Skin of body (tissue), 2 donors: ENCODE results near the gene GCG. TPM values are rescaled to one million over a fixed set of nuclear protein-coding genes. Genes with fewer than 3 reads are reported as not detected.

Experiments
- DNase-seq: peaks from one replicate; lab custom pipeline; 2025; lab: John Stamatoyannopoulos, UW
- total RNA-seq: library from RNA; depleted of rRNA; stranded (reverse); fragments of >200 nt; gene quantifications from one replicate; pipeline ENCODE4 v1.2.3, GENCODE V29; 2014

Gene GCG
- total RNA-seq = not detected

DNA sequence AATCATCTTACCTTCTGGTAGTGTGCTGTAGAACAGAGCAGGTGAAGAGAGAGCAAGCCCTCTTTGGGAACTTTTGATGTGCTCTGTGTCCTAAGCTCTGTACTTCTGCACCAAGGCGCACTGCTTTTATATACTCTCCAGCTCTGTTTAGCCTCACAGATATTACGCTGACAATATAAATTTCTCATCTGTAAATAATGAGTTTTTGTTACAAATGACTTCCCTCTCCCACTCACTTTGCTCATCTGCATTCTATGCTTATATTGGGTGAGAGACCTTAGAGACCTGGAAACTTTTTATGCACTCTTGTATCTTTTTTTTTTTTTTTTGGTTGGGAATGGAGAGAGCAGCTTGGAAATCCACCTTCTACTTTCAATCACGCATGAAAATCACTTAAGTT lies at the start of gene GCG:
TSS of gene GCG (minus strand) at position 101 of the 400 bp plus-strand sequence. CDS start 3,069 bp downstream, outside the sequence.
- DNase-seq = no peak

DNA sequence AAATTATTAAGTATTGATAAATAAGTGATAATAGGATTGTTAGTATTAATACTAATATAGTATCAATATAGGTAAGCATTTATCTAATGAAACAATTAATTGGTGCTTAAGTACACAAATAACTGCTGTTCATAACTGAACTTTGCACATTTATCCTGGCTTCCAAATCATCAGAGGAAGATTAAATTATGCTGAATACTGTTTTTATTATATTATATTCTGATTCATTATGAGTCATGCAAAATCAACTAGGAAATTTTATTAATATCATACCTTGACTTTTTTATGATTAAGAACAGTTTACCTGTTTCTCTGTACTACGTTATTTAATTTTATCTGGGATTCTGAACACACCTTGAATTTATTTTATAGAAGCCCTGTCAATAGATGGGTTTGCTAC lies 48.6 kb upstream of the GCG start:
- no peak for DNase-seq

DNA sequence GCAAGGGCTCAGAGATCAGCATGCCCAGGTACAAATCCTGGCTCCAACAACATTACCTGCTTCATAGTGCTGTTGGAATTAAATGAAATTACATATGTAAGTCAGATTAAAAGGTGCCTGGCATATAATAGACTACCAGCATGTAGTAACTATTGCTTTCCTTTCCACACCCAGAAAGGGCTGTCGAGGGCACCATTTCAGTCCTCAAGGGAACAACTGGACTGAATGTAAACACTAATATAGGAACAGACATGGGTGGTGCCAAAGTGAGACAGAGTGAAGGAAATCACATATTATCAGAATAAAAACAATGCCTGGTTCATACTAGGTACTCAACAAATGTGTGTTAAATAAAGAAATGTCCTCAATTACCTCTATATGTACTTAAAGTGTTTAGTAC lies 47.9 kb upstream of the GCG start:
- DNase-seq = no peak

DNA sequence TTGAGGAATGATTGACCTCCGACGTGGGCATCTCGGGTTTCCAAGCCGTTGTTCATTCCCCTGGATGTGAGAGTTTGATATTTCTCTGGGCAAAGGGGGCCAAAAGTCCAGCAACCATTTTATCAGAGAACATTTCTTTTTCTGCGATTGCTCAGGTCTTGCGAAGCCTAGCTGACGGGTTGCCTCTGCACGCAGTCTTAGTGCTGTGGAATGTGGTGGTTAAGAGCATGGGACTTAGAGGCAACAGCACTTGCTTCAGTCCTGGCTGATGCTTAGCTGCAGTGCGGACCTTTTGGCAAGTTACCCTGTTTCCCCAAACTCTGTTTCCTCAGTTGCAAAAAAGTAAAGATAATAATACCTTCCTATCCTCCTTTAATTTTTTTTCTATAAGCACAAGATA lies 46.2 kb upstream of the GCG start:
- no peak for DNase-seq

DNA sequence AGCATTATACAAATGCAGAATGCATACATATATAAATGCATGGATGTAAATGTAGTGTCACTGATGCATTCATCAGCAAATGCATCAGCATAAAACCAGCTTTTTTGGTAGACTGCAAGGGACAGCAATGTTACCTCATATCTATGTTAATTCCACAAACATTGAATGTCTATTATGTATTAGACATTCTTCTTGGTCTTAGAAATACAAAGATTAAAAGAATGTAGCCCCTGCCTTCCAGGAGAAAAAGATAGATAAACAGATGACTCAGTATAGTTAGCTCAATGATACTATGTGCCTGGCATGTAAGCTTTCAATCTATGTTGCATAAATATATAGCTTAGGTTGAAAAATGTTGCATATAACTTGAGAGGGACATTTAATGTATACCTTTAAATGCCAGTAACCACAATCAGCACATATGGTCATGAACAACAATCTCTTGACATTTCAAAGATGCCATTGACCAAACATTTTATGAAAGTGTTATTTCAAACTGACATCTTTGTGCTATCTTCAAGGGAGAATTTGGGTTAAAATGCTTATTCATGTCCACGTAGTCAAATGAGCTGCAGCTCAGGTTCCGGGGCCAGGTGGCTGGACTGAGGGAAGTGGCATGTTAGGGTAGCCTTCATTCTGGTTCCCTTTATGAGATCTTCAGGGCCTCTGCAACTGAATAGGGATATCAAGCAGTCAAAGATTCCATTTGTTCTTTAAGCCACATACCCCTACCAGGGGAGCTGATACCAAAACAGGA lies 45.2 kb upstream of the GCG start:
- DNase-seq = no peak

DNA sequence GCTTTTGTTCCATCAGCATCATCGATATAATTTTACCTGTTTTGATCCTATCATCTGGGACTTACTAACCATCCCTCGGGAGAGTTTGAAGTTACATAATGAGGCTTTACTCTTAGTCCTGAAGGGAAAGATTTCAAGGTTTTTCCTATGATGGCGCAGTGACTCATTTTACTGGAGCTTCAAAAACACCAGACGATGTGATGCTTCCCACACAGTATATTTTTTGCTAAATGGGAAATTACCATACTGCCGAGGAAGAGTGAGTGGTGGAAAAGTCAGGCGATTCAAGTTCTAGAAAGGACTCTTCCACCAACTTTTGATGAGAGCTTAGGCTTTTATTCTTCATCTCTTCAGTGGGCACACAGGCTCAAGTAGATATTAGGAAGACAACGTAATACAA lies 44.6 kb upstream of the GCG start:
- no peak for DNase-seq

DNA sequence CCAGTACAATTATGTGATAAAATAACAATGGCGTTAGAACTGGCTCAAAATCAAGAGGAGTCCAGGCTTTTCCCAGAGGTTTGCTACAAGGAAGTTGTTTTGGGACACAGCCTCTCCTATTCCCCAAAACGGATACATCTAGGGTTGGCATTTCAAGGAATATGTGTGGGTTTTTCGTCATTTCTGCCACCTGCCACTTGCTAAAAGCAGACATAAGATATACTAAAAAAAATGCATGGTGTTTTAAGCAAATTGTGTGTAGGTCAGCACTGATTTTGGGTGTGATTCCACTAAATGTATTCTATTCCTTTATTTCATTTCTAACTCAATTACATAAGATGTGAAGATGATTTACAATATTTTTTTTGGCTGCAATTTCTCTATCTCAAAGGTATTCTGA lies 36.4 kb upstream of the GCG start:
- DNase-seq = no peak

DNA sequence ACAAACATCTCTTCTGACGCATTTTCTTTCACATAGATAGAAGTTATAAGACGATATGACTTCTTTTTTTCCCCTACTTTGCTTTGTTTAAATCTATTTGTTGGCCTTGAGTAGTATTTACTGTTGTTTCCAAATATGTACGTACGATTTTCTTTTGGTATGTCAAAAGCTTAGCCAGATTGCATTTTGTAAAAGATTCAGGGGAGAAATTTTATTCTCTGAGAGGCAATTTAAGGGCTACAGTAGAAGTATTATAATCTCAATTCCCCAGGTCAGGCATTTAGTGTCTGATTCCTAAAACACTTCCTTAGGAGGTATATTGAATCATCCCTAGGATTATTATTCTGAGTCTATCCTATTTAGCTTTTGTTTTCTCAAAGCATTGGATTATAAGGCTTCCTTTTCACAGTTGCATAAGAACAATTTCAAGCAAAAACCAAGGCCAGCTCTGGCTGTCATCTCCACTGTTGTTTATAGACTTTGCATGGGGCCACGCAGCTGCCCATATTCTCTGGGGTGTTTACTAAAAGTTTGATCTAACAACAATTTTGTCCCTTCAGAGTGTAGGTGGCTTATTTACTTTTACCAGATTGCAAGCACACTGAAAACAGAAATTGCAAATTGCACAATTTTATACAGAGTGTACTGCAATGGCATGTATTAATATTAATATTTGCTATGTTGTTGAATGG lies 33.6 kb upstream of the GCG start:
- no peak for DNase-seq

DNA sequence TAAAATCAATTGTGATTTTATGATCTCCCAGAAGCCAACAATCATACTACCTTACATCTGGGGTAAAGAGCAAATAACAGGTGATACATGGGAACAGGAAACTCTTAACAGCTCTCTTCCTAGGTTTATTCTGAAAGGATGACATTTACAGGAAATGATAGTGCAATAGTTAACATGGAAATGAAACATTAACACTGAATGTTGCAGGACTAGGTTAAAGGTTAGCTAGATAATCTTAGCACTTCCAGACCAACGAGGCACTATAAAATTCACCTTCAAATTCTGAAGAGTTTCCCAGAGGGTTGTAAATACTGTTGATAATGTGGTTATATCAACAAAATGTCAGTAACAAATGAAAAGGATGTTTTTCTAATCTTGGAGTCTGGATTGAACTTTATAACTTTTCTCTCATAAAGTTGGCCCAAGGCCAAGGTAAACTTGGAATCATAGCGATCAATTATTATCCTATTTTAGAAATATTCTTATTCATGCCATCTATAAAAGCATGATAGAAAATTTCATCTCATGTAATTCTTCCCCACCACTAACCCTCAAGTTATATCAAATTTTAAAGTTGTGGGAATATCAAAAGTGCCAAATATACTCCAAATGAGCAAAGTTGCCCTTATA lies 32.9 kb upstream of the GCG start:
- DNase-seq = no peak

DNA sequence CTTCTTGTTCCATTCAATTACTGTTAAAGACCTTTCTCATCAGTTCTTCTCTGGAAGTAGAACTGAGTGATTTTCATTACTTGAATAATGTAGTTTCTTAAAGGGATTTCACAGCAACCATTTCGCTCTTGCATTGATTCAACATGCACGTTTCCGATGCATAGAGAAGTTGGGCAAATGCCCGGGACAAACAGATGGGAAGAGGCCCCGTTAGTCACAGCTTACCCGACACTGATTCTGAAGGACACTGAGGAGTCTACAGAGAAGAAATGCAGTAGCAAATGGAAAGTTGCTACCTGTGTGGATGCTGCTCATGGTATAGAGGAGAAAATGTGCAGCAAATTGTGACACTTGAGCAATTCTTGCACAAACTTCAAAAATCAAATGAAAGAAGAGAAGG lies 32.3 kb upstream of the GCG start:
- DNase-seq = no peak

DNA sequence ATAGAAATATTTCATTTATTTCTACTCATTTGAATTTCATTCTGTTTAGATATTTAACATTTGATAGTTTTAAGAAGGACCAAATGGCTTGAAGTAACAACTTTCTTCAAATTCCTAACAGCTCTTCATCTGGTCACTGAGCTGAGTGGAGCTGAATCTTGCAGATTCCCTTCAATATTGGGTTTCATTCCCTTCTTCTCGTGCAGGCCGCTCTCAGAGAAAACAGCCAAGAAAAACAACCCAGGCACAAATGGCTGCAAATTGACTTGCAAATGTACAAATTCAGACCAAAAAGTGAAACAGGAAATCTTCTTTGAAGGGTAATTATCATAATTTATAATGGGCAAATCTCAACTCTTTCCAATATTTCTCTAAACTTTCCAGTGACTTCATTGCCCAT lies 30.3 kb upstream of the GCG start:
- DNase-seq = no peak

DNA sequence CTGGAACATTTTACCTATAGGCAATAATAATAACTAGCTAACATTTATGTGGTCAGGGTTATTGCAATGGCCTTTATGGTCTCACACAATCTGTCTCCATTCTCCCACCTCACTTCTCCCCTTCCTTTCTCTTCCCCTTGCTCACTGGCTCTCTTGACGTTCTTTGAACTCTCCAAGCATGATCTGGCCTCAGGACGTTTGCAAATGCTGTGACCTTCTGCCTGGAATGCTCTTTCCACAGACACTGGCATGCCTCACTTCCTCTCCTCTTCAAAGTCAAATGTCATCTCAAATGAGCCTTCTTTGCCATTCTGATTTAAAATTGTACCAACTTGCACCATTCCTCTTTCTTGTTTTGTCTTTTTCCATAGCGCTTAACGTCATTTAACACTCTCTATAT lies 25.3 kb upstream of the GCG start:
- DNase-seq = no peak

DNA sequence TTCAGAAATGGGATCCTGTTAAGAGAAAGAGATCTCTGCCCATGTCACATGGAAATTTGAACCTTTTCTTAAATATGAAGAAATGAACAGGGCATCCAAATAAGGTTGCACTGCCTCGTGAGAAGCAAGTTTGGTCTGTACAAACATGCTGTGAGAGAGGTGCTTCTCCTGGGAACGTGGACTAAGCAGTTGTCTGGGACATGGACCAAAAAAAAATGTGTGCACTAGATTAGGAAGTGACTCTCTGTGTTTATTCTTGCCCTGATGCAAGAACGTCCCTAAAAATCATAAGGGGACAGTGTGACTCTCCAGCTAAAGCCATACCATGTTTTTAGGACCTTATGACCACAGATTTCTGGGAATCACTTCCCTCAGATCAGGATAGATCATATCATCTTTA lies 23.7 kb upstream of the GCG start:
- no peak for DNase-seq

DNA sequence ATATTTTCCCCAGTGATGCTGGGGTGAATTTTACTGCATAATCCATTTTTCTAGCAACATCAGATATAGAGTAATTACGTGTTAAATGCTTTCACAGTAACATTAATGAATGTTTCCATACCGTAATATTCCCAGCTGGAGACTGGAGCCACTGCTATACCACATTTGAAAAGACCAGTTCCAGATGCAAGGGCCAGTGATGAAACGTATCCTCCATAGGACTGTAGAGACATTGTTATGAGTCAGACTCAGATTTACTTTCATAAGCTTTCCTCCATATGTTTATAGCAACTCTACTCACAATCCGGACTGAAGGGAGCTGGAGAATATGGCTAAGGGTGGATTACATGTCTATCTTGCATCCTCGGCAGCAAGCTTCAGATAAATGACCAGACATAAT lies 22.7 kb upstream of the GCG start:
- DNase-seq = peak; percentile 84

DNA sequence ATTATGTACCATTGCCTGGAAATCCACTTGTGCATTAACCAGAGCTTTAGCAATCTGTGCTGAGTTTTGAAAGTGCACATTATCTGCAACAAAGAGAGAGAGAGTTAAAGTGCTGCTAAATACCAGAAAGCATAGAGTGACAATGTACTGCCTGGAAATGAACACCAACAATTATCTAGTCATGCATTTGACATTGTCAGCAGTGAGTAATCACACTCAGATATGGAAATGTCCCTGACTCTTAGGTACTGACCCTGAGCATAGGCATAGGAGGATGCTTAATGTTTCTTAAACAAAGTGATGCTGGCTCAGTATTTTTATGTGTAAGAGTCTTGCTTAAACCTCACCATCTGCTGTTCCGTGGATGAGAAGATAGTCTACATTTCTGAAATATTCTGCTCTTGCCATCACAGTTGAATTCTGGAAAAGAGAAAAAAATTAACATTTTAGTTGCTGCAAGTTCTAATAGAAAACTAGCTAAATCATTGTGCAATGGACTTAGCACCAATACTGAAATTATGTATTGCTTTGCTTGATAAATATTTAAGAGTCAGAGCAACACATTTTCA lies 20.8 kb upstream of the GCG start:
- no peak for DNase-seq

DNA sequence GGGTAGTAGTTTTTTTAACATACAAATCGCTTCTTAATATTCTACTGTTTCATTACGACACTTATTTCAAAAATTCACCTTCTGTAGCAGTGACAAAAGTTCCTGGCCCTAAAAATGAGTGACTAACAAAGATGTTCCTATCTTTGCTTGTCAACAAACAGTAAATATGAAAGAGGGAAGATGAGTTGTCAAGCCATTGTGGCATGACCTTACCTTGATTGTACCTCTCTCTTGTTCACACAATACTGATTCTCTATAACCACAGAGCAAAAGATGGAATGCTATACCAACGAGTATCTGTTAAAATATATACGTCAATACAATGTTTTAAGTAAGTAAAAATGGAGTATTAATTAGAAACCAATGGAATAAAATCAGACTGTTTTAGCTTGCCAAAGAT lies 14.7 kb upstream of the GCG start:
- no peak for DNase-seq

DNA sequence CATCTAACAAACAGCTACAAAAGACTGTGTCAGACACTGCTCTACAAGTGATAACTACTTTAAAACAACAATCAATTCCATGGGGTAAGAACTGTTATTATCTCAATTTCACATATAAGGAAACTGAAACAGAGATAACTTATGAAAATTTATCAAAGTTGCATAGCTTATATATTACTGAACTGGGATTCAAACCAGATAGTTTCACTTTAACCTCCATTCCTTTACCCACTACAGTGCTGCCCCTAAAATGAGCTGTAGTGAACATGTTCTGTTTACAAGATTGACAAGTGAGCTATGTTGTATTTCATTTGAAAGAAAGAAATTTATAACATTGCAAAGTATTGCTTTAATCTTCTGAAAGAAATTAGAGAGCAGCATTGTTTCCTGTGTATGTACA lies 14.1 kb upstream of the GCG start:
- no peak for DNase-seq

DNA sequence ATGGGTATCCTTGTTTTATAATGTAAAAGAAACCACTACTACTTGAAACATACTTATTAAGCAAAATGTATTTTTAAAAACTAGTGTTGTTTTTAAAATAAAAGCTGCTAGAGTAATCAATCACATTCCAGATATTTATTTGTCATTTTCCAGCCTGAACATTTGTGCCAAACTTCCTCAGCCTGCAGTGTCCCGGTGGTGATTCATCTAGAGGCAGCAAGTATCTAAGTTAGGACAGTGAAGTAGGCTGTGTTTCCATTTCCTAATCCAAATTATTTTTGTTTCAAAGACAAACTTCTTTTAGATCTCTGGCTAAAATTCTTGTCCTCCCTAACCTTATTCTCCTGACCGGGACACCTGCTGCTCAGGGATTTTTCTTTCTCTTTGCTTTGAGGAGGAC lies 12.8 kb upstream of the GCG start:
- DNase-seq = no peak

DNA sequence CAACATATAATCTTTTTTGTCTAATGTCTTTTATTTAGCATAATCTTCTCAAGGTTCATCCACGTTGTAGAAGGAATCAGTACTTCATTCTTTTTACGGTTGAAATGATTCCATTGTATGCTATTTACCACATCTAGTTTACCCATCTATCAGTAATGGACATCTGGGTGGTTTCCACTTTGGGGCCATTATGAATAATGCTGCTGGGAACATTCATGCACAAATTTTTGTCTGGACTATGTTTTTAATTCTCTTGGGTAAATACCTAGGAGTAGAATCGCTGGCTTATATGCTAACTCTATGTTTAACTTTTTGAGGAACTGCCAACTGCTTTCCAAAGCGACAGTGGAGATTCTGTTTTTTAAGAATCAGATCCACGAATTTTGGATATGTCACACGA lies 7.4 kb upstream of the GCG start:
- no peak for DNase-seq

DNA sequence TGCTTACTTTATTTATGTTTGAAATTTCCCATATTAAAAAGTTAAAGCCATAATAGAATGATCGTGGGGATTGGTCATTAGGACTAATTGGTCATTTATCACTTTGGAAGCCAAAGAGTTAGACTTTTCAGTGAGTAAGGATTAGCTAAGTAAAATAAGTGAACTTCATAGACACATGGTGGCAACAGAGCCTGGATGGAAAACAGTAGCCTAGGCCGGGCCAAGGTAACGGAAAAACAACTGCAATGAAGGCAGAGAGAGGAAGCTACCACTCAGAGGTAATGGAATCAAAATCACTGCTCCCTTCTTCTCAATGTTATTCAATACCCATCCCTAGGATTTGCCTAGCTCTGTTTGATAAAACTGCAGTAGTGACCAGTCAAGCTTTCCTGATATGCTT lies 4.1 kb upstream of the GCG start:
- DNase-seq = no peak

DNA sequence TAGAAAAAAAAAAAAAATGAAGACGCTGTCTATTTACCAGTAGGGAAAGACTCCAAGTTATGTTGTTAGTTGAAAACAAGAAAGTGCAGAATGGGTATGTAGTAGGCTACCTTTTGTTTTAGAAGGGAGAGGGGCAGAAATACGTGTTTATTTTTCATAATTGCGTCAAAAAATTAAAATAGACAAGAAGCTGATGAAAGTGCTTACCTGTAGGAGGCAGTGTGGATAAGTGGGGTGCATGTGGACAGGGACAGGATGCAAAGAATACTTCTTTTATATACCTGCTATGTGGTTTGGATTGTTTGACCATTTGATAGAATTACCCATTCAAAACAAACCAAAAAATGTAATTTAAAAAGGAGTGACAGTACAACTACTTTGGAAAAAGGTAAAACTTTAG lies 3.0 kb upstream of the GCG start:
- DNase-seq = no peak

DNA sequence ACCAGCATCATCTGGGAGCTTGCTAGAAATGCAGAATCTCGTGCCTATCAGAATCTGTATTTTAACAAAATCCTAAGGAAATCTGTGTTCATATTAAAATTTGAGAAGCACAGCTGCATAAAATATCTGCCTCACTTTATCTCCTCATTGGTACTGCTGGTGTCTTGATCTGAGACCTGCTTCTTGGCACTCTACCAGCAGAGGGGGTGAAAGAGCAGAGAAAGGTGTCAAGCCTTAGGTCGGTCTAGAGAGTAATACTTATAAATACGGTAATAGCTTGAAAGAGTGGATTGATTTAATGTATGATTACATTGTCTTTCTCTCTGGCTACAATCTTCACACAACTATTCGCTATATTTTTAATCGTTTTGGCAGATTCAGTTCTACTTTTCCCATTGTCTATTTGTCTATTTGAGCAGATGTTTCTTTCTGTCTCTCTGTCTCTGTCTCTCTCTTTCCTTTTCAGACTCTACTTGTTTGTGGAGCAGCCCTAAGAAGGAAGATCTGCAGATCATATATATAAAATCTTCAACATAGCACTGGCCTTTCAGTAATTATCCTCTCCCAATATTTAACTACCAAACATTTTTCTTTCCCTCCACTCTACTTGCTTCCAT lies 1.7 kb upstream of the GCG start:
- peak; percentile 17 for DNase-seq
